ENCODE results near the gene SRSF12. TPM values are rescaled to one million over a fixed set of nuclear protein-coding genes. Genes with fewer than 3 reads are reported as not detected.

Gene SRSF12
- total and polyA plus RNA-seq, 9 of the 15 experiments (the other 6 are each of a cell fraction or from before 2014, with no cell fraction given): not detected

GRCh38 chr6:89087881-89088280, 30.0 kb downstream of the SRSF12 start:
- Histone ChIP-seq H3K27ac (ENCODE audit: extremely low read depth, low read depth, low read length) (no peak overlapping the region), H2AFZ (ENCODE audit: low read depth, low read length) (no peak overlapping the region), H3K4me1 (replicated peaks in 1 of 2; ENCODE audit: control insufficient read depth in 2 of 2, insufficient read depth in 2 of 2, low read length in 2 of 2) (peaks cover 2 to 3% of the 10 kb centered on the region in 2 experiments; a peak in 1 of 5 replicates), H3K36me3 (ENCODE audit: control insufficient read depth, insufficient read depth, low read length) (peaks cover 15% of the 10 kb centered on the region; the same call in 2 of the 3 replicates), H3K4me2 (ENCODE audit: insufficient read depth, low read length) (no peak overlapping the region), H3K9me3 (replicated peaks; ENCODE audit: control insufficient read depth, insufficient read depth, low read depth, low read length) (no peaks in the 10 kb centered on the region), H3K9me1 (ENCODE audit: control insufficient read depth, insufficient read depth, low read length) (no peaks in the 10 kb centered on the region), H3K9ac (ENCODE audit: insufficient read depth in 1 of 2, low read depth in 2 of 2, low read length in 2 of 2) (no peak overlapping the region), H3K4me3 (no peak overlapping the region), H4K20me1 (replicated peaks; ENCODE audit: control insufficient read depth, insufficient read depth, low read length) (no peaks in the 10 kb centered on the region), H3K79me2 (ENCODE audit: control insufficient read depth, insufficient read depth, low read length) (peaks cover 8% of the 10 kb centered on the region; the same call in 2 of the 3 replicates), H3K27me3 (ENCODE audit: control insufficient read depth in 2 of 2, insufficient read depth in 2 of 2, low read length in 2 of 2) (peaks cover 0 to 5% of the 10 kb centered on the region in 2 experiments; a peak in 2 of 5 replicates)
- POLR2A ChIA-PET: interaction anchor here (1.5 kb wide), 1 partner anchor 15 kb away, joined by 3 read pairs; no protein-coding TSS in a partner anchor
- WGBS (ENCODE audit: insufficient coverage, low coverage, missing lambda C conversion rate): 13% methylated on average over 1 of the region's 1 CpG
- intact Hi-C loops (cut with micrococcal nuclease): no loop called here
- in situ Hi-C loops (cut with MboI): no loop called here
- CTCF ChIA-PET (ENCODE audit: low intra/inter-chr PET ratio): no interaction called here
- TF ChIP-seq CEBPB (tag; IDR thresholded peaks at IDR 0.05) (0 out of 2 replicates have a peak, but pooled peaks have one; percentile 11), FOXK2 (conservative IDR thresholded peaks at IDR 0.05 in 1 of 2, IDR thresholded peaks at IDR 0.05 in 1 of 2; ENCODE audit: low read depth in 2 of 2) (no peak)
- BruUV-seq (replicated peaks): no TSS peak
- no peak for FAIRE-seq
- no peak for DNase-seq (ENCODE audit: extremely low read depth in 1 of 4, low spot score in 3 of 4)
- ATAC-seq: no peak

- POLR2A ChIA-PET: interaction anchor here (0.6 to 2.0 kb wide), 6 partner anchors 9 to 286 kb away, joined by 3 to 9 read pairs (median 3); no protein-coding TSS in a partner anchor
- no peak for DNase-seq (ENCODE audit: extremely low read depth in 1 of 4, low spot score in 3 of 4)
- Histone ChIP-seq H3K36me3 (ENCODE audit: control insufficient read depth, insufficient read depth, low read length) (peaks cover 15% of the 10 kb centered on the region; the same call in 2 of the 3 replicates), H3K27me3 (ENCODE audit: control insufficient read depth in 2 of 2, insufficient read depth in 2 of 2, low read length in 2 of 2) (no peaks in the 10 kb centered on the region), H3K4me2 (ENCODE audit: insufficient read depth, low read length) (no peak overlapping the region), H3K4me1 (replicated peaks in 1 of 2; ENCODE audit: control insufficient read depth in 2 of 2, insufficient read depth in 2 of 2, low read length in 2 of 2) (peaks cover 9 to 15% of the 10 kb centered on the region in 2 experiments; a peak in 3 of 5 replicates), H3K9me1 (ENCODE audit: control insufficient read depth, insufficient read depth, low read length) (no peaks in the 10 kb centered on the region), H3K79me2 (ENCODE audit: control insufficient read depth, insufficient read depth, low read length) (peaks cover 21% of the 10 kb centered on the region), H3K27ac (ENCODE audit: extremely low read depth, low read depth, low read length) (no peak overlapping the region), H4K20me1 (replicated peaks; ENCODE audit: control insufficient read depth, insufficient read depth, low read length) (no peaks in the 10 kb centered on the region), H3K4me3 (no peak overlapping the region), H2AFZ (ENCODE audit: low read depth, low read length) (no peak overlapping the region), H3K9ac (ENCODE audit: insufficient read depth in 1 of 2, low read depth in 2 of 2, low read length in 2 of 2) (no peak overlapping the region), H3K9me3 (replicated peaks; ENCODE audit: control insufficient read depth, insufficient read depth, low read depth, low read length) (no peaks in the 10 kb centered on the region)
- CTCF ChIA-PET (ENCODE audit: low intra/inter-chr PET ratio): no interaction called here
- BruUV-seq (replicated peaks): no TSS peak
- ATAC-seq: no peak
- WGBS (ENCODE audit: insufficient coverage, low coverage, missing lambda C conversion rate): 68% methylated on average over 9 of the region's 12 CpGs
- intact Hi-C loops (cut with micrococcal nuclease): no loop called here
- no peak for FAIRE-seq
- in situ Hi-C loops (cut with MboI): no loop called here
- TF ChIP-seq MYBL2 (IDR thresholded peaks at IDR 0.05; ENCODE audit: low read depth): no peak
- no peak for TF ChIP-seq MYBL2 (CRISPR knock-in tag; IDR thresholded peaks at IDR 0.05; ENCODE audit: borderline replicate concordance)
- no peak for TF ChIP-seq PPARD (CRISPR knock-in tag; IDR thresholded peaks at IDR 0.05)
- TF ChIP-seq NR2F6 (CRISPR knock-in tag; IDR thresholded peaks at IDR 0.05): no peak
- TF ChIP-seq KLF6 (CRISPR knock-in tag; IDR thresholded peaks at IDR 0.05; ENCODE audit: borderline replicate concordance): no peak
- no peak for TF ChIP-seq GTF2F1 (IDR thresholded peaks at IDR 0.05; ENCODE audit: low read depth, low read length)
- no peak for TF ChIP-seq NFXL1 (CRISPR knock-in tag; IDR thresholded peaks at IDR 0.05)
- no peak for TF ChIP-seq THAP7 (CRISPR knock-in tag; IDR thresholded peaks at IDR 0.05)
- no peak for TF ChIP-seq ZNF232 (CRISPR knock-in tag; IDR thresholded peaks at IDR 0.05)
- TF ChIP-seq CAMTA2 (CRISPR knock-in tag; conservative IDR thresholded peaks at IDR 0.05): no peak
- no peak for TF ChIP-seq NFE2L1 (tag; IDR thresholded peaks at IDR 0.05; ENCODE audit: borderline replicate concordance, low read depth)
- TF ChIP-seq PKNOX1 (IDR thresholded peaks at IDR 0.05): no peak
- TF ChIP-seq TAL1 (IDR thresholded peaks at IDR 0.05): no peak
These were observed 32.3 kb downstream of the SRSF12 start for GRCh38 chr6:89085409-89086205.

All from K562 (cell line).